Uterus (tissue), 2 donors: ENCODE measurements around the gene RORB.

Source experiments
- POLR2A ChIP-seq, 2 donors: fragments of 450-650 bp; IDR thresholded peaks; one replicate each; pipeline ENCODE4 v1.6.1; 2016; ENCODE audit warnings: antibody characterized with exemption in 2 of 2, mild to moderate bottlenecking in 1 of 2, moderate library complexity in 1 of 2
- TF ChIP-seq, protein P1 (sequence below), 4 experiments: fragments of 200-600 bp in 2 of 4; fragments of 450-650 bp in 2 of 4; sonication (generic) in 2 of 4; IDR thresholded peaks; one replicate each; pipeline ENCODE4 v1.5.1; 2016 to 2019; ENCODE audit warnings: antibody characterized with exemption in 4 of 4, mild to moderate bottlenecking in 2 of 4, moderate library complexity in 1 of 4

GRCh38 chr9:74663439-74663838, 166.3 kb downstream of the RORB start:
- TF ChIP-seq POLR2A (IDR thresholded peaks at IDR 0.05), result no peak
- TF ChIP-seq, protein P1, sequence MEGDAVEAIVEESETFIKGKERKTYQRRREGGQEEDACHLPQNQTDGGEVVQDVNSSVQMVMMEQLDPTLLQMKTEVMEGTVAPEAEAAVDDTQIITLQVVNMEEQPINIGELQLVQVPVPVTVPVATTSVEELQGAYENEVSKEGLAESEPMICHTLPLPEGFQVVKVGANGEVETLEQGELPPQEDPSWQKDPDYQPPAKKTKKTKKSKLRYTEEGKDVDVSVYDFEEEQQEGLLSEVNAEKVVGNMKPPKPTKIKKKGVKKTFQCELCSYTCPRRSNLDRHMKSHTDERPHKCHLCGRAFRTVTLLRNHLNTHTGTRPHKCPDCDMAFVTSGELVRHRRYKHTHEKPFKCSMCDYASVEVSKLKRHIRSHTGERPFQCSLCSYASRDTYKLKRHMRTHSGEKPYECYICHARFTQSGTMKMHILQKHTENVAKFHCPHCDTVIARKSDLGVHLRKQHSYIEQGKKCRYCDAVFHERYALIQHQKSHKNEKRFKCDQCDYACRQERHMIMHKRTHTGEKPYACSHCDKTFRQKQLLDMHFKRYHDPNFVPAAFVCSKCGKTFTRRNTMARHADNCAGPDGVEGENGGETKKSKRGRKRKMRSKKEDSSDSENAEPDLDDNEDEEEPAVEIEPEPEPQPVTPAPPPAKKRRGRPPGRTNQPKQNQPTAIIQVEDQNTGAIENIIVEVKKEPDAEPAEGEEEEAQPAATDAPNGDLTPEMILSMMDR (IDR thresholded peaks at IDR 0.05), result no peak
